ENCODE data around the gene CDK15. TPM values are rescaled to one million over a fixed set of nuclear protein-coding genes. Genes with fewer than 3 reads are reported as not detected.

CDK15 gene
- total RNA-seq, 1 donor, result 4.5 TPM

- no peak for TF ChIP-seq CTCF (IDR thresholded peaks at IDR 0.05; ENCODE audit: insufficient read depth, low read length)
- no peak overlapping the region for H3K4me3 ChIP-seq (ENCODE audit: low read depth, low read length)
- peak; percentile 16 for DNase-seq (ENCODE audit: low read depth)
These were observed 102.6 kb downstream of the CDK15 start for GRCh38 chr2:201908901-201909300.

- no peak overlapping the region for H3K4me3 ChIP-seq (ENCODE audit: low read depth, low read length)
- peak; percentile 78 for DNase-seq (ENCODE audit: low read depth)
- TF ChIP-seq CTCF (IDR thresholded peaks at IDR 0.05; ENCODE audit: insufficient read depth, low read length), result no peak
These were observed 103.0 kb downstream of the CDK15 start for GRCh38 chr2:201909348-201909747.

GRCh38 chr2:201909961-201910361, 103.6 kb downstream of the CDK15 start:
- H3K4me3 ChIP-seq (ENCODE audit: low read depth, low read length), result peak overlapping the region; percentile 31
- peak; percentile 61 for DNase-seq (ENCODE audit: low read depth)
- TF ChIP-seq CTCF (IDR thresholded peaks at IDR 0.05; ENCODE audit: insufficient read depth, low read length), result no peak

- no peak for DNase-seq (ENCODE audit: low read depth)
- no peak overlapping the region for H3K4me3 ChIP-seq (ENCODE audit: low read depth, low read length)
- no peak for TF ChIP-seq CTCF (IDR thresholded peaks at IDR 0.05; ENCODE audit: insufficient read depth, low read length)
These were observed 105.0 kb downstream of the CDK15 start for GRCh38 chr2:201911372-201911771.

- no peak for TF ChIP-seq CTCF (IDR thresholded peaks at IDR 0.05; ENCODE audit: insufficient read depth, low read length)
- no peak overlapping the region for H3K4me3 ChIP-seq (ENCODE audit: low read depth, low read length)
- no peak for DNase-seq (ENCODE audit: low read depth)
These were observed 106.9 kb downstream of the CDK15 start for GRCh38 chr2:201913201-201913600.

- TF ChIP-seq CTCF (IDR thresholded peaks at IDR 0.05; ENCODE audit: insufficient read depth, low read length), result peak; percentile 5
- no peak for DNase-seq (ENCODE audit: low read depth)
- no peak overlapping the region for H3K4me3 ChIP-seq (ENCODE audit: low read depth, low read length)
These were observed 109.1 kb downstream of the CDK15 start for GRCh38 chr2:201915446-201915845.

- DNase-seq (ENCODE audit: low read depth), result no peak
- no peak for TF ChIP-seq CTCF (IDR thresholded peaks at IDR 0.05; ENCODE audit: insufficient read depth, low read length)
- no peak overlapping the region for H3K4me3 ChIP-seq (ENCODE audit: low read depth, low read length)
These were observed 110.2 kb downstream of the CDK15 start for GRCh38 chr2:201916565-201916964.
